ENCODE measurements around the gene LY6G6F.
A peak's percentile ranks its signal among the peaks of the same experiment; 100 is the strongest.

LY6G6F gene

DNA sequence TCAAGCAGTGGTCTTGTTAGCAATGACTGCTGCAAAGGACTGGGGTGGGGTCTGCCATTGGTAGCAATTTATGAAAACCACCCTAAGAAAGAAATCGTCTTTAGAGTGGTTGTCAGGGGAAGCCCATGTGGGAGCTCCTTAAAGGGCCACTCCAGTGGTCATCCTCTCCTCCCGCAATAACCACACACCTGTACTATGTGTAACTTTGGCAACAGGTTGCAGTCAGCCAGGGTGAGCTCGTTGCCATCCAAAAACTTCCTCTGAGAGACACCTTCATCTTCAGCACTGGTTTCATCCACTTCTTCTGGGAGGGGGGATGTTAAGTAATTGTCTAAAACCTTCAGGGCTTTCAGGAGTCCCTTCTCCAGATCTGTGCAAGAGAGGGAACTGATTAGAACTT, 25.4 kb downstream of the LY6G6F start:
- H3K36me3 ChIP-seq = peaks cover 55% of the 10 kb centered on the region
- TF ChIP-seq, protein P1, sequence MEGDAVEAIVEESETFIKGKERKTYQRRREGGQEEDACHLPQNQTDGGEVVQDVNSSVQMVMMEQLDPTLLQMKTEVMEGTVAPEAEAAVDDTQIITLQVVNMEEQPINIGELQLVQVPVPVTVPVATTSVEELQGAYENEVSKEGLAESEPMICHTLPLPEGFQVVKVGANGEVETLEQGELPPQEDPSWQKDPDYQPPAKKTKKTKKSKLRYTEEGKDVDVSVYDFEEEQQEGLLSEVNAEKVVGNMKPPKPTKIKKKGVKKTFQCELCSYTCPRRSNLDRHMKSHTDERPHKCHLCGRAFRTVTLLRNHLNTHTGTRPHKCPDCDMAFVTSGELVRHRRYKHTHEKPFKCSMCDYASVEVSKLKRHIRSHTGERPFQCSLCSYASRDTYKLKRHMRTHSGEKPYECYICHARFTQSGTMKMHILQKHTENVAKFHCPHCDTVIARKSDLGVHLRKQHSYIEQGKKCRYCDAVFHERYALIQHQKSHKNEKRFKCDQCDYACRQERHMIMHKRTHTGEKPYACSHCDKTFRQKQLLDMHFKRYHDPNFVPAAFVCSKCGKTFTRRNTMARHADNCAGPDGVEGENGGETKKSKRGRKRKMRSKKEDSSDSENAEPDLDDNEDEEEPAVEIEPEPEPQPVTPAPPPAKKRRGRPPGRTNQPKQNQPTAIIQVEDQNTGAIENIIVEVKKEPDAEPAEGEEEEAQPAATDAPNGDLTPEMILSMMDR (IDR thresholded peaks at IDR 0.05; ENCODE audit: low read depth, low read length) = no peak
- no peak for DNase-seq
- no peaks in the 10 kb centered on the region for H3K27me3 ChIP-seq (ENCODE audit: insufficient read depth, low read depth, severe bottlenecking)
- H3K9me3 ChIP-seq (ENCODE audit: severe bottlenecking) = no peaks in the 10 kb centered on the region
- H3K27ac ChIP-seq = no peak overlapping the region
- no peak overlapping the region for H3K4me3 ChIP-seq (ENCODE audit: low read depth, low read length)

DNA sequence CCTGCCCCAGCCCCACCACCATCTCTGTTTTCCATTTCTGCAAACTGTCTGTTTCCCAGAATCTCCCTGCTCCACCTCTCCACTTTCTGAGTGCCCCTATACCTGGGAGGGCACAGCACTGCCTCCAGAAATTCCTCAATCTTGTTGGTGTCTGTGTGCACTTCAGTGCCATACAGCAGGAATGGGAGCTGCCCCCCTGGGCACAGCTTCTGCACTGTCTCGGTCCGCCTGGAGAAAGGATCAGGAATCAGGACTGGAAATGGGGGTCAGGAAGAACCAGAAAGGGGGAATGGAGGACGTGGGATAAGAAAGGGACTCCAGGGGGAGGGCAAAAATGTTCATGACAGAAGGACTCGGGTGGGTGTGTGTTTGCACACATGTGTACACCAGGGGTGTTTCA, 27.1 kb downstream of the LY6G6F start:
- TF ChIP-seq, protein P1 (IDR thresholded peaks at IDR 0.05; ENCODE audit: low read depth, low read length) = no peak
- no peak for DNase-seq
- Histone ChIP-seq H3K27me3 (ENCODE audit: insufficient read depth, low read depth, severe bottlenecking) (no peaks in the 10 kb centered on the region), H3K36me3 (peaks cover 40% of the 10 kb centered on the region), H3K27ac (no peak overlapping the region), H3K9me3 (ENCODE audit: severe bottlenecking) (no peaks in the 10 kb centered on the region), H3K4me3 (ENCODE audit: low read depth, low read length) (no peak overlapping the region)

DNA sequence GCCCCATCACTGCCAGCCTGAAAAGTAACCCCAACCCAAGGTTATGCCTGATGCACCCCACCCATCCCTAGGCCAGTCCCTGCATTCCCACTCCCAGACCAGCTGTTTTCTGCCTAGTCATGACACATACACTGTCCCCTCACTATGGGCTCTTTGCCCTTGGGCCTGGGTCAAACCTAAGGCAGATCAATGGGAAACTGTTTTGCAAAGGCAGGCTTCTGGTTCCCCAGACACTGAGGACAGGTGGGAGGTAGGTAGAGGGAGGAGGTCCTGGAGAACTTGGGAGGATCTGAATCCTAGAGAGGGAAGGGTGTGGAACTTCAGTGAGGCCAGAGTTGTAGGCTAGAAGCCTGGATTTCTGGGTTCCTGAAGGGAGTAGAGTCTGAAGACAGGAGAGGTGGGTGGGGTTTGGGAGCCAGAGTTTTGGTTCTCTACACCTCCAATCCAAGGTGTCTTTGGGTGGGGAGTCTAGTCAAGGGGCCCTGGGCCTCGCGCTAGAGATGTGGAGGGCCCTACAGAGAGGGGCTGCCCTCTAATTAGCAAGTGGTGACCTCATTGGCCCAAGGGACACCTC, 27.7 kb downstream of the LY6G6F start:
- Histone ChIP-seq H3K27ac (peak overlapping the region; percentile 30), H3K36me3 (peaks cover 39% of the 10 kb centered on the region), H3K27me3 (ENCODE audit: insufficient read depth, low read depth, severe bottlenecking) (no peaks in the 10 kb centered on the region), H3K9me3 (ENCODE audit: severe bottlenecking) (no peaks in the 10 kb centered on the region), H3K4me3 (ENCODE audit: low read depth, low read length) (peak overlapping the region; percentile 74; the same call in 1 of the 2 replicates)
- TF ChIP-seq, protein P1 (IDR thresholded peaks at IDR 0.05; ENCODE audit: low read depth, low read length) = no peak
- no peak for DNase-seq

DNA sequence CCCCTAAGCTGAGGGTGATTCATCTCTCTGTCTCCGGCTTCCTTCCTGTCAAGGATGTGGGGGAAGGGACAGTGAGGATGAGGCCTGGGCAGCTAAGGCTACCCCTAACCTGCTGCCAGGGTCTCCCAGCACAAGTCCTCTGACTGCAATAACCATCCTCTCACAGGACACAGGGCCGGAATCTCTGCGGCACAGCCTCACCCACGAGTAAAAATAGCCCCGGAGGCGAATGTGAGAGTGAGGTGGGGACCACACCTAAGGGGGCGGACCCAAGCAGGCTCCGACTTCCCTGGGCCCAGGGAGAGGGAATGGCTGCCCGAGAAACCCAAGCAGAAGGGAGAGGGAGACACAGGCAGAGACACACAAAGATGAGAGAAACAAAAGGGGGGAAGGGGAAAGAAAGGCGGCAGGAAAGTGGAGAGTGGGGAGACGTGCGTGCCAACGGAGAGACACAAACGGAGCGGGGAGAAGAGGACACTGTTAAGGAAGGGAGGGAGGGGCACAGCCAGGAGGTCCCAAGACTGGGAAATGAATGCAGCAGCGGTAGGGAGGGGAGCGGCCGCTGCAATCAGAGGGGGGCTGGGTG, 28.2 kb downstream of the LY6G6F start:
- TF ChIP-seq, protein P1 (IDR thresholded peaks at IDR 0.05; ENCODE audit: low read depth, low read length) = no peak
- DNase-seq = peak; percentile 74
- Histone ChIP-seq H3K9me3 (ENCODE audit: severe bottlenecking) (peaks cover 2% of the 10 kb centered on the region), H3K27me3 (ENCODE audit: insufficient read depth, low read depth, severe bottlenecking) (no peaks in the 10 kb centered on the region), H3K4me3 (ENCODE audit: low read depth, low read length) (peak overlapping the region; percentile 74), H3K27ac (peak overlapping the region; percentile 30), H3K36me3 (peaks cover 39% of the 10 kb centered on the region)

DNA sequence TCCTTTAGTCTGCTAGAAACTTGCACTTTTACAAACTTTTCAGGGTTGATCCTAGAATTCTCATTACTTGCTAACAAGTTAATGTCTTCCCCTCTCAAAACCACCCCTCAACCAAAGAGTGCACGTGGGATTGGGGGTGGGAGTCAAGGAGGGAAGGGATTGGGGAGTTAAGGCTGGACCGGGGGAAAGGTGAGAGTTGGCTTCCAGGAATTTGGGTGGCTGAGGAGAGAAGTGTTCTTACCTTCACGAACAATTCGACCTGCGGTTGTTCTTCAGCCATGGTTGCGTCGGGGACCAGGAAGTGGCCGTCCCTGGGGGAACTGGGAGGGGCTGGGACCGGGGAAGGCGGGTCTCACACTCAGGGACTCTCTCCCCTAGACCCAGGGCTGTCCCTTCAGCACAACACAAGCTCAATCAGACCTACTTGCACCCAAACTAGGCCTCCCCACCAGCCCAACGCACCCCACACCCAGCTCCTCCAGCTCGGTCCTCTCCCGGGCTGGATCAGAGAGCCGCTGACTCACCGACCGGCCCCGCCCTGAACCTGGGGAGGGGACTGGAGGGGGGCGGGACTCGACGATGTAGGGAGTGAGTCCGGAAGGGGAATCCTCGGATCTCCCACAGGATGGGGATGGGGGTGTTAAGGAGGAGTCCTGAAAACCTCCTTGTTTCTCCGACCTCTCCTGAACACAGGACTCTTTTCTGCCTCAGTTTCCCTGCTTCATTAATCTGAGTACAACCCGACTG, 29.5 kb downstream of the LY6G6F start, which contains the start of gene CLIC1:
Gene CLIC1 (minus strand): TSS at position 510 of the 747 bp plus-strand sequence. CDS start 230 bp downstream, at position 280.
- Histone ChIP-seq H3K27me3 (ENCODE audit: insufficient read depth, low read depth, severe bottlenecking) (no peaks in the 10 kb centered on the region), H3K36me3 (peaks cover 35% of the 10 kb centered on the region), H3K4me3 (ENCODE audit: low read depth, low read length) (peak within 1 kb of the TSS; percentile 74), H3K27ac (peak within 1 kb of the TSS; percentile 61), H3K9me3 (ENCODE audit: severe bottlenecking) (peaks cover 4% of the 10 kb centered on the region)
- TF ChIP-seq, protein P1 (IDR thresholded peaks at IDR 0.05; ENCODE audit: low read depth, low read length) = no peak
- peak; percentile 91 for DNase-seq

Data from WERI-Rb-1 (cell line).